ENCODE measurements around the gene SPTY2D1.

Gene SPTY2D1

DNA sequence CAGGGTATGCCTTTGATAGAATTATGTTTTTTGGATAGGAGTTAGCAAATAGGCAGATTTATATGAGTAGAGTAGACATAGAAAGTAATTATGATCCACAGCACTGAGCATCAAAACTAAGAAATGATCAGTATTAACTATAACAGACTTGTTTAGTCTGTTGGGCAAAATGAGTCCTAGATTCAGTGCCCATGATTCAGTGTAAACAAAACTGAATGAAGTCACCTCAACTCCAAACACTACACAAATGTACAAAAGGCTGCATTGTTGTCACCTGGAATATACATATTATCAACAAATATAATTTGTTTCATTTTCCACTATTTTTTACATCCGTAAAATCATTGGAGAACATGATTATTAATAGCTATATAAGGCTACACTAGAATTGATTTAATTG lies 52.3 kb downstream of the SPTY2D1 start:
- no peak overlapping the region for H3K27ac ChIP-seq (replicated peaks)
- DNase-seq (ENCODE audit: low read depth in 1 of 2, low spot score in 1 of 2) = no peak
- no peaks in the 10 kb centered on the region for H3K27me3 ChIP-seq (ENCODE audit: insufficient read depth, poor library complexity, severe bottlenecking)
- H3K4me3 ChIP-seq (replicated peaks; ENCODE audit: insufficient read depth, low read length) = no peak overlapping the region
- TF ChIP-seq SPI1 (IDR thresholded peaks at IDR 0.05; ENCODE audit: borderline replicate concordance, low read depth) (no peak), POLR2AphosphoS5 (IDR thresholded peaks at IDR 0.05; ENCODE audit: low read depth) (no peak), GABPA (IDR thresholded peaks at IDR 0.05; ENCODE audit: low read depth) (no peak)
- TF ChIP-seq, protein P1, sequence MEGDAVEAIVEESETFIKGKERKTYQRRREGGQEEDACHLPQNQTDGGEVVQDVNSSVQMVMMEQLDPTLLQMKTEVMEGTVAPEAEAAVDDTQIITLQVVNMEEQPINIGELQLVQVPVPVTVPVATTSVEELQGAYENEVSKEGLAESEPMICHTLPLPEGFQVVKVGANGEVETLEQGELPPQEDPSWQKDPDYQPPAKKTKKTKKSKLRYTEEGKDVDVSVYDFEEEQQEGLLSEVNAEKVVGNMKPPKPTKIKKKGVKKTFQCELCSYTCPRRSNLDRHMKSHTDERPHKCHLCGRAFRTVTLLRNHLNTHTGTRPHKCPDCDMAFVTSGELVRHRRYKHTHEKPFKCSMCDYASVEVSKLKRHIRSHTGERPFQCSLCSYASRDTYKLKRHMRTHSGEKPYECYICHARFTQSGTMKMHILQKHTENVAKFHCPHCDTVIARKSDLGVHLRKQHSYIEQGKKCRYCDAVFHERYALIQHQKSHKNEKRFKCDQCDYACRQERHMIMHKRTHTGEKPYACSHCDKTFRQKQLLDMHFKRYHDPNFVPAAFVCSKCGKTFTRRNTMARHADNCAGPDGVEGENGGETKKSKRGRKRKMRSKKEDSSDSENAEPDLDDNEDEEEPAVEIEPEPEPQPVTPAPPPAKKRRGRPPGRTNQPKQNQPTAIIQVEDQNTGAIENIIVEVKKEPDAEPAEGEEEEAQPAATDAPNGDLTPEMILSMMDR (IDR thresholded peaks at IDR 0.05; ENCODE audit: insufficient read depth, low read length) = no peak
- TF ChIP-seq, protein P2, sequence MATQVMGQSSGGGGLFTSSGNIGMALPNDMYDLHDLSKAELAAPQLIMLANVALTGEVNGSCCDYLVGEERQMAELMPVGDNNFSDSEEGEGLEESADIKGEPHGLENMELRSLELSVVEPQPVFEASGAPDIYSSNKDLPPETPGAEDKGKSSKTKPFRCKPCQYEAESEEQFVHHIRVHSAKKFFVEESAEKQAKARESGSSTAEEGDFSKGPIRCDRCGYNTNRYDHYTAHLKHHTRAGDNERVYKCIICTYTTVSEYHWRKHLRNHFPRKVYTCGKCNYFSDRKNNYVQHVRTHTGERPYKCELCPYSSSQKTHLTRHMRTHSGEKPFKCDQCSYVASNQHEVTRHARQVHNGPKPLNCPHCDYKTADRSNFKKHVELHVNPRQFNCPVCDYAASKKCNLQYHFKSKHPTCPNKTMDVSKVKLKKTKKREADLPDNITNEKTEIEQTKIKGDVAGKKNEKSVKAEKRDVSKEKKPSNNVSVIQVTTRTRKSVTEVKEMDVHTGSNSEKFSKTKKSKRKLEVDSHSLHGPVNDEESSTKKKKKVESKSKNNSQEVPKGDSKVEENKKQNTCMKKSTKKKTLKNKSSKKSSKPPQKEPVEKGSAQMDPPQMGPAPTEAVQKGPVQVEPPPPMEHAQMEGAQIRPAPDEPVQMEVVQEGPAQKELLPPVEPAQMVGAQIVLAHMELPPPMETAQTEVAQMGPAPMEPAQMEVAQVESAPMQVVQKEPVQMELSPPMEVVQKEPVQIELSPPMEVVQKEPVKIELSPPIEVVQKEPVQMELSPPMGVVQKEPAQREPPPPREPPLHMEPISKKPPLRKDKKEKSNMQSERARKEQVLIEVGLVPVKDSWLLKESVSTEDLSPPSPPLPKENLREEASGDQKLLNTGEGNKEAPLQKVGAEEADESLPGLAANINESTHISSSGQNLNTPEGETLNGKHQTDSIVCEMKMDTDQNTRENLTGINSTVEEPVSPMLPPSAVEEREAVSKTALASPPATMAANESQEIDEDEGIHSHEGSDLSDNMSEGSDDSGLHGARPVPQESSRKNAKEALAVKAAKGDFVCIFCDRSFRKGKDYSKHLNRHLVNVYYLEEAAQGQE (IDR thresholded peaks at IDR 0.05; ENCODE audit: insufficient replicate concordance, low read depth) = no peak

DNA sequence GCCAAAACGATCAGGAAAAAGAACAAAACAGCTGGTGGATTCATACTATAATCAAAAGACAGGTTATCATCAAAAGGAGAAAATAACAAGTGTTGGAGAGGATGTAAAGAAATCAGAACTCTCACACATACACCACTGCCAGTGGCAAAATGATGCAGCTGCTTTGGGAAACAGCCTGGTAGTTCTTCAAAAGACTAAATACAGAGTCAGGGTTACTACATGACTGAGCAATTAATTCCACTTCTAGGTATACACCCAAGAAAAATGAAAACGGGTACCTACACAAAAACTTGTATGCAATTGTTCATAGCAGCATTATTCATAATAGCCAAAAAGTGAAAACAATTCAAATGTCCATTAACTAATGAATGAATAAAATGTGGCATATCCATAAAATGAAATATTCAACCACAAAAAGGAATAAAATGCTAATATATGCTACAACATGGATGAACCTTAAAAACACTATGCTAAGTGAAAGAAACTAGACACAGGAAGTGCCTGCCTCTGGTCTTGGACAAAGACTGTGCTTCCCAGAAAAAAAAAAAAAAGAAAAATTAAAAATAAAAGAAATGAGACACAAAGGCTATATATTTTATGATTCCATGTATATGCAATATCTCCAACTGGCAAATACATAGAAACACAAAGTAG lies 53.9 kb downstream of the SPTY2D1 start:
- no peaks in the 10 kb centered on the region for H3K27me3 ChIP-seq (ENCODE audit: insufficient read depth, poor library complexity, severe bottlenecking)
- H3K27ac ChIP-seq (replicated peaks) = no peak overlapping the region
- no peak for DNase-seq (ENCODE audit: low read depth in 1 of 2, low spot score in 1 of 2)
- no peak for TF ChIP-seq SPI1 (IDR thresholded peaks at IDR 0.05; ENCODE audit: borderline replicate concordance, low read depth)
- TF ChIP-seq GABPA (IDR thresholded peaks at IDR 0.05; ENCODE audit: low read depth) = no peak
- no peak for TF ChIP-seq POLR2AphosphoS5 (IDR thresholded peaks at IDR 0.05; ENCODE audit: low read depth)
- TF ChIP-seq, protein P1 (IDR thresholded peaks at IDR 0.05; ENCODE audit: insufficient read depth, low read length) = no peak
- TF ChIP-seq, protein P2 (IDR thresholded peaks at IDR 0.05; ENCODE audit: insufficient replicate concordance, low read depth) = no peak
- no peak overlapping the region for H3K4me3 ChIP-seq (replicated peaks; ENCODE audit: insufficient read depth, low read length)

DNA sequence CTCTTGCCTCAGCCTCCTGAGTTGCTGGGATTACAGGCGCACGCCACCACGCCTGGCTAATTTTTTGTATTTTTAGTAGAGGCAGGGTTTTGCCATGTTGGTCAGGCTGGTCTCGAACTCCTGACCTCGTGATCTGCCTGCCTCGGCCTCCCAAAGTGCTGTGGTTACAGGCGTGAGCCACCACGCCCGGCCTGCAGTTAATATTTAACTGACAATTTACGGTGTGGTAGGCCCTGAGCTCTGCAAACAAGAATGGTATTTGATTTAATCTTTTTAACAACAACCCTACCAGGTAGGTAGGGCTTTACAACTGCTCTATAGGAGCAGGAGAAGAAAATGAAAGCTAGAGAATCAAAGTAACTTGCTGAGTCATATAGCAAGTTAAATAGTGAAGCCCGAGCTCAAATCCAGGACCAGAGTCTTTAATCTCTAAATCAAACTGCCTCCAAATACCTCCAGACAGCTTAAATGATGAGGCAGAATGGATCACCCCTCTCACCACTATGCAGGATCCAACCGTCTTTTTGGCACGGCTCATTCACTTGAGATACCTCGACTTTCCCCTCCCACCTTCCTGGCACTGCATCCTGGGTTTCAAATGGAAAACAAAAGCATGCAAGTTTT lies 55.1 kb downstream of the SPTY2D1 start:
- Histone ChIP-seq H3K27me3 (ENCODE audit: insufficient read depth, poor library complexity, severe bottlenecking) (no peaks in the 10 kb centered on the region), H3K4me3 (replicated peaks; ENCODE audit: insufficient read depth, low read length) (no peak overlapping the region), H3K27ac (replicated peaks) (no peak overlapping the region)
- DNase-seq (ENCODE audit: low read depth in 1 of 2, low spot score in 1 of 2) = no peak
- TF ChIP-seq POLR2AphosphoS5 (IDR thresholded peaks at IDR 0.05; ENCODE audit: low read depth) (no peak), SPI1 (IDR thresholded peaks at IDR 0.05; ENCODE audit: borderline replicate concordance, low read depth) (no peak), GABPA (IDR thresholded peaks at IDR 0.05; ENCODE audit: low read depth) (no peak)
- TF ChIP-seq, protein P1 (IDR thresholded peaks at IDR 0.05; ENCODE audit: insufficient read depth, low read length) = no peak
- TF ChIP-seq, protein P2 (IDR thresholded peaks at IDR 0.05; ENCODE audit: insufficient replicate concordance, low read depth) = no peak

Data from HL-60 (cell line).